Stomach smooth muscle (tissue), 2 donors: ENCODE measurements around the gene CIAO2A.
"Not testable (repeated sequence)": the region's sequence is repeated elsewhere in the genome, so short reads cannot be mapped to it uniquely, and the experiment has no call there.

Source experiments
- H3K27ac ChIP-seq: one replicate; pipeline ENCODE4 v1.7.0; 2013; ENCODE audit warnings: mild to moderate bottlenecking, low read length, inconsistent platforms
- H3K27me3 ChIP-seq, 2 donors: one replicate each; pipeline ENCODE4 v1.7.0; 2013; ENCODE audit warnings: low read length in 2 of 2; ENCODE audit not compliant: insufficient read depth in 2 of 2, control insufficient read depth in 1 of 2
- H3K36me3 ChIP-seq, 2 donors: one replicate each; pipeline ENCODE4 v1.7.0; 2013; ENCODE audit warnings: low read length in 2 of 2; ENCODE audit not compliant: control insufficient read depth in 2 of 2, insufficient read depth in 2 of 2
- H3K4me1 ChIP-seq: one replicate; pipeline ENCODE4 v1.7.0; 2013; ENCODE audit warnings: low read length; ENCODE audit not compliant: control insufficient read depth, insufficient read depth
- H3K4me3 ChIP-seq, 2 donors: one replicate each; pipeline ENCODE4 v1.7.0; 2013; ENCODE audit warnings: low read length in 2 of 2
- H3K9ac ChIP-seq, 2 donors: one replicate each; pipeline ENCODE4 v1.7.0; 2013; ENCODE audit warnings: low read length in 2 of 2, mild to moderate bottlenecking in 1 of 2
- H3K9me3 ChIP-seq, 2 donors: one replicate each; pipeline ENCODE4 v1.7.0; 2013; ENCODE audit warnings: low read length in 2 of 2; ENCODE audit not compliant: control insufficient read depth in 2 of 2
- donor health status: healthy.
- donor health status: Pancreatic carcinoma.

Gene CIAO2A

GRCh38 chr15:64070965-64071851, 22.4 kb downstream of the CIAO2A start:
- peaks cover 7% of the 10 kb centered on the region for H3K4me1 ChIP-seq
- H3K36me3 ChIP-seq: peaks cover 15 to 17% of the 10 kb centered on the region in 2 donors
- peak overlapping the region; percentile 41 for H3K27ac ChIP-seq
- H3K27me3 ChIP-seq: no peaks in the 10 kb centered on the region
- H3K9me3 ChIP-seq: no peaks in the 10 kb centered on the region
- peak overlapping the region in 1 of 2 donors; percentile 29 for H3K9ac ChIP-seq
- peak overlapping the region in 1 of 2 donors; percentile 15 for H3K4me3 ChIP-seq

- peaks cover 15 to 16% of the 10 kb centered on the region in 2 donors for H3K36me3 ChIP-seq
- no peaks in the 10 kb centered on the region for H3K27me3 ChIP-seq
- H3K4me3 ChIP-seq: no peak overlapping the region
- H3K9ac ChIP-seq: no peak overlapping the region
- no peaks in the 10 kb centered on the region for H3K9me3 ChIP-seq
- H3K4me1 ChIP-seq: peaks cover 7% of the 10 kb centered on the region
- H3K27ac ChIP-seq: no peak overlapping the region
These were observed 23.5 kb downstream of the CIAO2A start for GRCh38 chr15:64070106-64070505.

GRCh38 chr15:64068133-64068532, 25.5 kb downstream of the CIAO2A start:
- Histone ChIP-seq H3K9me3 (no peaks in the 10 kb centered on the region), H3K4me3 (no peak overlapping the region), H3K36me3 (peaks cover 7 to 10% of the 10 kb centered on the region in 2 donors), H3K27me3 (no peaks in the 10 kb centered on the region), H3K4me1 (peaks cover 7% of the 10 kb centered on the region), H3K9ac (no peak overlapping the region), H3K27ac (no peak overlapping the region)

GRCh38 chr15:64067564-64068030, 26.0 kb downstream of the CIAO2A start:
- Histone ChIP-seq H3K9me3 (no peaks in the 10 kb centered on the region), H3K27ac (no peak overlapping the region), H3K9ac (no peak overlapping the region), H3K4me3 (no peak overlapping the region), H3K36me3 (peaks cover 7 to 8% of the 10 kb centered on the region in 2 donors), H3K27me3 (no peaks in the 10 kb centered on the region), H3K4me1 (peaks cover 7% of the 10 kb centered on the region)

- Histone ChIP-seq H3K4me3 (no peak overlapping the region), H3K27me3 (no peaks in the 10 kb centered on the region), H3K36me3 (peaks cover 0 to 4% of the 10 kb centered on the region in 2 donors), H3K9me3 (no peaks in the 10 kb centered on the region), H3K9ac (no peak overlapping the region), H3K4me1 (peaks cover 2% of the 10 kb centered on the region), H3K27ac (no peak overlapping the region)
These were observed 27.2 kb downstream of the CIAO2A start for GRCh38 chr15:64066451-64066850.

- Histone ChIP-seq H3K4me3 (no peak overlapping the region), H3K9me3 (no peaks in the 10 kb centered on the region), H3K4me1 (no peaks in the 10 kb centered on the region), H3K27ac (no peak overlapping the region), H3K9ac (no peak overlapping the region), H3K36me3 (no peaks in the 10 kb centered on the region), H3K27me3 (no peaks in the 10 kb centered on the region)
These were observed 32.9 kb downstream of the CIAO2A start for GRCh38 chr15:64060716-64061115.

GRCh38 chr15:64059104-64059503, 34.5 kb downstream of the CIAO2A start:
- H3K36me3 ChIP-seq, H3K4me3 ChIP-seq, H3K27me3 ChIP-seq, H3K27ac ChIP-seq, H3K4me1 ChIP-seq, H3K9ac ChIP-seq, H3K9me3 ChIP-seq: not testable (repeated sequence)

- Histone ChIP-seq H3K9me3 (no peaks in the 10 kb centered on the region), H3K36me3 (no peaks in the 10 kb centered on the region), H3K4me3 (no peak overlapping the region), H3K9ac (no peak overlapping the region), H3K27me3 (no peaks in the 10 kb centered on the region), H3K4me1 (no peaks in the 10 kb centered on the region), H3K27ac (no peak overlapping the region)
These were observed 35.4 kb downstream of the CIAO2A start for GRCh38 chr15:64058279-64058678.

GRCh38 chr15:64053674-64054073, 40.0 kb downstream of the CIAO2A start:
- not testable (repeated sequence) for H3K4me1 ChIP-seq, H3K36me3 ChIP-seq, H3K27me3 ChIP-seq, H3K9ac ChIP-seq, H3K27ac ChIP-seq, H3K9me3 ChIP-seq, H3K4me3 ChIP-seq

- H3K9me3 ChIP-seq: no peaks in the 10 kb centered on the region
- H3K4me1 ChIP-seq: no peaks in the 10 kb centered on the region
- H3K27me3 ChIP-seq: peaks cover 0 to 6% of the 10 kb centered on the region in 2 donors
- no peak overlapping the region for H3K27ac ChIP-seq
- no peak overlapping the region for H3K4me3 ChIP-seq
- H3K36me3 ChIP-seq: no peaks in the 10 kb centered on the region
- H3K9ac ChIP-seq: no peak overlapping the region
These were observed 40.6 kb downstream of the CIAO2A start for GRCh38 chr15:64052925-64053491.
